T-helper 1 cell treated with Interleukin-12 subunit alpha and Interleukin-12 subunit beta and Interleukin-4 antibody, amounts not matched to agents 30 μg/mL and 1 μg/mL, for 36 hours (primary cell): ENCODE data around the gene UBE2H.
"Not testable (repeated sequence)": the region's sequence is repeated elsewhere in the genome, so short reads cannot be mapped to it uniquely, and the experiment has no call there.

Experiments used
- H3K27ac Mint-ChIP-seq: one replicate; pipeline ENCODE4 v1.8.0; 2021; ENCODE audit warnings: mild to moderate bottlenecking, mixed read lengths
- H3K27me3 Mint-ChIP-seq: one replicate; pipeline ENCODE4 v1.8.0; 2021; ENCODE audit warnings: low read depth, mixed read lengths
- H3K36me3 Mint-ChIP-seq: one replicate; pipeline ENCODE4 v1.8.0; 2021; ENCODE audit warnings: low read depth, mixed read lengths
- H3K4me1 Mint-ChIP-seq: one replicate; pipeline ENCODE4 v1.8.0; 2021; ENCODE audit warnings: low read depth, mixed read lengths
- H3K4me3 Mint-ChIP-seq: one replicate; pipeline ENCODE4 v1.8.0; 2021; ENCODE audit warnings: mild to moderate bottlenecking, moderate library complexity, mixed read lengths
- H3K9me3 Mint-ChIP-seq: one replicate; pipeline ENCODE4 v1.8.0; 2021; ENCODE audit warnings: mixed read lengths

UBE2H gene

GRCh38 chr7:129952653-129953560 lies at the start of gene UBE2H:
Gene UBE2H (minus strand): TSS chr7:129952960. CDS start chr7:129952555, 405 bp downstream.
- Mint-ChIP-seq H3K4me3 (peak within 1 kb of the TSS; percentile 99), H3K4me1 (peaks cover 4% of the 10 kb centered on the region), H3K27me3 (no peaks in the 10 kb centered on the region), H3K9me3 (no peaks in the 10 kb centered on the region), H3K27ac (peak within 1 kb of the TSS; percentile 97), H3K36me3 (peaks cover 1% of the 10 kb centered on the region)

- no peaks in the 10 kb centered on the region for H3K27me3 Mint-ChIP-seq
- no peaks in the 10 kb centered on the region for H3K4me1 Mint-ChIP-seq
- no peak overlapping the region for H3K4me3 Mint-ChIP-seq
- no peaks in the 10 kb centered on the region for H3K36me3 Mint-ChIP-seq
- no peaks in the 10 kb centered on the region for H3K9me3 Mint-ChIP-seq
- no peak overlapping the region for H3K27ac Mint-ChIP-seq
Measured at GRCh38 chr7:129998446-129998845, 45.7 kb upstream of the UBE2H start.

- H3K27me3 Mint-ChIP-seq, result no peaks in the 10 kb centered on the region
- H3K27ac Mint-ChIP-seq, result no peak overlapping the region
- no peaks in the 10 kb centered on the region for H3K9me3 Mint-ChIP-seq
- no peak overlapping the region for H3K4me3 Mint-ChIP-seq
- H3K4me1 Mint-ChIP-seq, result no peaks in the 10 kb centered on the region
- no peaks in the 10 kb centered on the region for H3K36me3 Mint-ChIP-seq
Measured at GRCh38 chr7:129997285-129997684, 44.5 kb upstream of the UBE2H start.

GRCh38 chr7:129993275-129993674 lies 40.5 kb upstream of the UBE2H start:
- H3K4me3 Mint-ChIP-seq, result no peak overlapping the region
- no peaks in the 10 kb centered on the region for H3K4me1 Mint-ChIP-seq
- H3K27me3 Mint-ChIP-seq, result no peaks in the 10 kb centered on the region
- no peak overlapping the region for H3K27ac Mint-ChIP-seq
- no peaks in the 10 kb centered on the region for H3K9me3 Mint-ChIP-seq
- no peaks in the 10 kb centered on the region for H3K36me3 Mint-ChIP-seq

GRCh38 chr7:129990403-129991192 lies 37.8 kb upstream of the UBE2H start:
- no peaks in the 10 kb centered on the region for H3K36me3 Mint-ChIP-seq
- no peaks in the 10 kb centered on the region for H3K4me1 Mint-ChIP-seq
- H3K27ac Mint-ChIP-seq, result no peak overlapping the region
- H3K9me3 Mint-ChIP-seq, result no peaks in the 10 kb centered on the region
- no peaks in the 10 kb centered on the region for H3K27me3 Mint-ChIP-seq
- no peak overlapping the region for H3K4me3 Mint-ChIP-seq

GRCh38 chr7:129989466-129989865 lies 36.7 kb upstream of the UBE2H start:
- Mint-ChIP-seq H3K4me3 (no peak overlapping the region), H3K9me3 (no peaks in the 10 kb centered on the region), H3K36me3 (no peaks in the 10 kb centered on the region), H3K4me1 (no peaks in the 10 kb centered on the region), H3K27me3 (no peaks in the 10 kb centered on the region), H3K27ac (no peak overlapping the region)

- H3K27ac Mint-ChIP-seq, result no peak overlapping the region
- H3K27me3 Mint-ChIP-seq, result peaks cover 10% of the 10 kb centered on the region
- no peaks in the 10 kb centered on the region for H3K4me1 Mint-ChIP-seq
- no peak overlapping the region for H3K4me3 Mint-ChIP-seq
- H3K9me3 Mint-ChIP-seq, result no peaks in the 10 kb centered on the region
- no peaks in the 10 kb centered on the region for H3K36me3 Mint-ChIP-seq
Measured at GRCh38 chr7:129986600-129986999, 33.8 kb upstream of the UBE2H start.

GRCh38 chr7:129980667-129981066 lies 27.9 kb upstream of the UBE2H start:
- Mint-ChIP-seq H3K27ac (no peak overlapping the region), H3K27me3 (peaks cover 10% of the 10 kb centered on the region), H3K9me3 (no peaks in the 10 kb centered on the region), H3K36me3 (no peaks in the 10 kb centered on the region), H3K4me3 (no peak overlapping the region), H3K4me1 (no peaks in the 10 kb centered on the region)

GRCh38 chr7:129975309-129975708 lies 22.5 kb upstream of the UBE2H start:
- H3K4me1 Mint-ChIP-seq, result no peaks in the 10 kb centered on the region
- H3K27me3 Mint-ChIP-seq, result no peaks in the 10 kb centered on the region
- no peak overlapping the region for H3K4me3 Mint-ChIP-seq
- H3K9me3 Mint-ChIP-seq, result no peaks in the 10 kb centered on the region
- no peaks in the 10 kb centered on the region for H3K36me3 Mint-ChIP-seq
- no peak overlapping the region for H3K27ac Mint-ChIP-seq

GRCh38 chr7:129970816-129971215 lies 18.1 kb upstream of the UBE2H start:
- Mint-ChIP-seq H3K9me3 (no peaks in the 10 kb centered on the region), H3K27me3 (no peaks in the 10 kb centered on the region), H3K36me3 (no peaks in the 10 kb centered on the region), H3K27ac (no peak overlapping the region), H3K4me1 (no peaks in the 10 kb centered on the region), H3K4me3 (no peak overlapping the region)

- no peaks in the 10 kb centered on the region for H3K9me3 Mint-ChIP-seq
- no peaks in the 10 kb centered on the region for H3K4me1 Mint-ChIP-seq
- H3K4me3 Mint-ChIP-seq, result no peak overlapping the region
- no peaks in the 10 kb centered on the region for H3K27me3 Mint-ChIP-seq
- no peaks in the 10 kb centered on the region for H3K36me3 Mint-ChIP-seq
- no peak overlapping the region for H3K27ac Mint-ChIP-seq
Measured at GRCh38 chr7:129969881-129970446, 17.2 kb upstream of the UBE2H start.

GRCh38 chr7:129968592-129969383 lies 16.0 kb upstream of the UBE2H start:
- Mint-ChIP-seq H3K9me3 (no peaks in the 10 kb centered on the region), H3K4me3 (no peak overlapping the region), H3K4me1 (no peaks in the 10 kb centered on the region), H3K27me3 (no peaks in the 10 kb centered on the region), H3K36me3 (no peaks in the 10 kb centered on the region), H3K27ac (no peak overlapping the region)

GRCh38 chr7:129960204-129960475 lies 7.4 kb upstream of the UBE2H start:
- H3K27me3 Mint-ChIP-seq, H3K4me3 Mint-ChIP-seq, H3K36me3 Mint-ChIP-seq, H3K4me1 Mint-ChIP-seq, H3K27ac Mint-ChIP-seq, H3K9me3 Mint-ChIP-seq: not testable (repeated sequence)

- Mint-ChIP-seq H3K9me3 (no peaks in the 10 kb centered on the region), H3K4me1 (peaks cover 2% of the 10 kb centered on the region), H3K27ac (no peak overlapping the region), H3K27me3 (peaks cover 3% of the 10 kb centered on the region), H3K36me3 (no peaks in the 10 kb centered on the region), H3K4me3 (no peak overlapping the region)
Measured at GRCh38 chr7:129959471-129960203, 6.9 kb upstream of the UBE2H start.
